ENCODE results near the gene TNS4. TPM values are rescaled to one million over a fixed set of nuclear protein-coding genes. Genes with fewer than 3 reads are reported as not detected.
A peak's percentile ranks its signal among the peaks of the same experiment; 100 is the strongest.

The TNS4 gene
- total RNA-seq, 4 donors from 2014 or later = 730 to 1,745 (median 1,078) TPM

- Histone ChIP-seq H3K4me3 (no peak overlapping the region), H3K36me3 (no peaks in the 10 kb centered on the region), H3K9me3 (no peaks in the 10 kb centered on the region), H3K27ac (no peak overlapping the region), H3K4me1 (peaks cover 18% of the 10 kb centered on the region), H3K27me3 (no peaks in the 10 kb centered on the region)
- no peak for TF ChIP-seq POLR2A (IDR thresholded peaks at IDR 0.05)
- TF ChIP-seq EP300 (IDR thresholded peaks at IDR 0.05) = no peak
- TF ChIP-seq POLR2AphosphoS5 (IDR thresholded peaks at IDR 0.05) = no peak
- WGBS = 79% methylated on average over 4 of the region's 5 CpGs
- DNase-seq (ENCODE audit: low spot score in 2 of 2) = peak in 1 of 2 donors; percentile 44
Measured at GRCh38 chr17:40437095-40437732, 64.2 kb downstream of the TNS4 start.

DNA sequence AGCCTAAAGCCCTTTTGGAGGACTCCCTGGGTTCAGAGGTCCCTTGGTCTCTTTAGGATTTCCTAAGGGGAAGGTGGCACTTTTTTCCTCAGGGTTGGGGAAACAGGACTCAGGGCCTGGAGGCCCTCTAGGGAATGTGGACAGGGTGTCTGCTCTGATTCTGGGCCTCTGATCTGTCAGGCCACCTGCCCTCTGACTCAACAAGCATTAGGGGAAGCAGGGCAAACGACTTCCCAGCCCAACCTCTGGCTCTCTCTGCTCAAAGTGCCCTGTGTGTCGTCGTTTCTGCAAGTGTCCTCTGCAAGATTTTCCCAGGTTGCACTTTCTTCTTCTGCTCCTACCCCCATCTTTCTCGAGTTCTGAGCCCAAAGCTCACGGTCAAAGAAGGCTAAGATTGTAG, 64.8 kb downstream of the TNS4 start:
- H3K9me3 ChIP-seq = no peaks in the 10 kb centered on the region
- WGBS = 68% methylated on average over 5 of the region's 5 CpGs
- H3K27me3 ChIP-seq = no peaks in the 10 kb centered on the region
- peak in 1 of 2 donors; percentile 31 for DNase-seq (ENCODE audit: low spot score in 2 of 2)
- peaks cover 15% of the 10 kb centered on the region for H3K4me1 ChIP-seq
- H3K27ac ChIP-seq = no peak overlapping the region
- no peaks in the 10 kb centered on the region for H3K36me3 ChIP-seq
- H3K4me3 ChIP-seq = no peak overlapping the region
- TF ChIP-seq EP300 (IDR thresholded peaks at IDR 0.05) = no peak

- peak in 1 of 2 donors; percentile 54 for DNase-seq (ENCODE audit: low spot score in 2 of 2)
- H3K27ac ChIP-seq = no peak overlapping the region
- WGBS = 74% methylated on average over 6 of the region's 6 CpGs
Measured at GRCh38 chr17:40433551-40434415, 67.6 kb downstream of the TNS4 start.

GRCh38 chr17:40432864-40433528, 68.4 kb downstream of the TNS4 start:
- peak; percentile 26 to 65 for DNase-seq (ENCODE audit: low spot score in 2 of 2)

More at GRCh38 chr17:40433551-40434415, 67.6 kb downstream of the TNS4 start:
- Histone ChIP-seq H3K4me1 (peaks cover 7% of the 10 kb centered on the region), H3K4me3 (no peak overlapping the region), H3K36me3 (no peaks in the 10 kb centered on the region), H3K9me3 (no peaks in the 10 kb centered on the region), H3K27me3 (no peaks in the 10 kb centered on the region)
- TF ChIP-seq POLR2AphosphoS5 (IDR thresholded peaks at IDR 0.05) (no peak), POLR2A (IDR thresholded peaks at IDR 0.05) (no peak), EP300 (IDR thresholded peaks at IDR 0.05) (no peak)
- TF ChIP-seq, protein P1, sequence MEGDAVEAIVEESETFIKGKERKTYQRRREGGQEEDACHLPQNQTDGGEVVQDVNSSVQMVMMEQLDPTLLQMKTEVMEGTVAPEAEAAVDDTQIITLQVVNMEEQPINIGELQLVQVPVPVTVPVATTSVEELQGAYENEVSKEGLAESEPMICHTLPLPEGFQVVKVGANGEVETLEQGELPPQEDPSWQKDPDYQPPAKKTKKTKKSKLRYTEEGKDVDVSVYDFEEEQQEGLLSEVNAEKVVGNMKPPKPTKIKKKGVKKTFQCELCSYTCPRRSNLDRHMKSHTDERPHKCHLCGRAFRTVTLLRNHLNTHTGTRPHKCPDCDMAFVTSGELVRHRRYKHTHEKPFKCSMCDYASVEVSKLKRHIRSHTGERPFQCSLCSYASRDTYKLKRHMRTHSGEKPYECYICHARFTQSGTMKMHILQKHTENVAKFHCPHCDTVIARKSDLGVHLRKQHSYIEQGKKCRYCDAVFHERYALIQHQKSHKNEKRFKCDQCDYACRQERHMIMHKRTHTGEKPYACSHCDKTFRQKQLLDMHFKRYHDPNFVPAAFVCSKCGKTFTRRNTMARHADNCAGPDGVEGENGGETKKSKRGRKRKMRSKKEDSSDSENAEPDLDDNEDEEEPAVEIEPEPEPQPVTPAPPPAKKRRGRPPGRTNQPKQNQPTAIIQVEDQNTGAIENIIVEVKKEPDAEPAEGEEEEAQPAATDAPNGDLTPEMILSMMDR (IDR thresholded peaks at IDR 0.05) = peak; percentile 7 to 69

DNA sequence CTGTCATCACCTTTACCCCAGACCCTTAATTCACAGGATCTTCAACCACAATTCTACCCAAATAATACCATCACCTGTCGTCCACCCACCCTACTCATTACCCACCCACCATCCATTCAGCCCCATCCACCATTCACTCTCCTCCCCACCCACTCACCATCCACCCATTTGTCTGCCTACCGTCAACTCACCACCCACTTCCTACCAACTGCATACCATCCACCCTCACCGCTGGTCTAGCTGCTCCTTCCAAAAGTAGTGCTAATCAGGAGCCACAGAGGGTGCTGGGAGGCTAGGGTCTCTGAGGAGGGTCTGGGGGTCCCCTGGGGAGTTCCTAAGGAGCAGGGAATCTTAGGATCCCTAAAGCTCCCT, 70.2 kb downstream of the TNS4 start:
- TF ChIP-seq EP300 (IDR thresholded peaks at IDR 0.05) = no peak
- H3K27ac ChIP-seq = no peak overlapping the region
- no peaks in the 10 kb centered on the region for H3K4me1 ChIP-seq
- 91% methylated on average over 3 of the region's 3 CpGs for WGBS
- DNase-seq (ENCODE audit: low spot score in 2 of 2) = peak; percentile 35 to 49
- no peaks in the 10 kb centered on the region for H3K36me3 ChIP-seq
- no peaks in the 10 kb centered on the region for H3K27me3 ChIP-seq
- no peaks in the 10 kb centered on the region for H3K9me3 ChIP-seq
- no peak overlapping the region for H3K4me3 ChIP-seq

More at GRCh38 chr17:40432864-40433528, 68.4 kb downstream of the TNS4 start:
- H3K4me1 ChIP-seq = peaks cover 7% of the 10 kb centered on the region
- no peaks in the 10 kb centered on the region for H3K9me3 ChIP-seq
- 39% methylated on average over 2 of the region's 2 CpGs for WGBS
- no peaks in the 10 kb centered on the region for H3K27me3 ChIP-seq
- TF ChIP-seq, protein P1 (IDR thresholded peaks at IDR 0.05) = no peak
- TF ChIP-seq POLR2A (IDR thresholded peaks at IDR 0.05) = no peak
- no peak for TF ChIP-seq EP300 (IDR thresholded peaks at IDR 0.05)
- no peak for TF ChIP-seq POLR2AphosphoS5 (IDR thresholded peaks at IDR 0.05)
- no peak overlapping the region for H3K27ac ChIP-seq
- no peaks in the 10 kb centered on the region for H3K36me3 ChIP-seq
- no peak overlapping the region for H3K4me3 ChIP-seq

DNA sequence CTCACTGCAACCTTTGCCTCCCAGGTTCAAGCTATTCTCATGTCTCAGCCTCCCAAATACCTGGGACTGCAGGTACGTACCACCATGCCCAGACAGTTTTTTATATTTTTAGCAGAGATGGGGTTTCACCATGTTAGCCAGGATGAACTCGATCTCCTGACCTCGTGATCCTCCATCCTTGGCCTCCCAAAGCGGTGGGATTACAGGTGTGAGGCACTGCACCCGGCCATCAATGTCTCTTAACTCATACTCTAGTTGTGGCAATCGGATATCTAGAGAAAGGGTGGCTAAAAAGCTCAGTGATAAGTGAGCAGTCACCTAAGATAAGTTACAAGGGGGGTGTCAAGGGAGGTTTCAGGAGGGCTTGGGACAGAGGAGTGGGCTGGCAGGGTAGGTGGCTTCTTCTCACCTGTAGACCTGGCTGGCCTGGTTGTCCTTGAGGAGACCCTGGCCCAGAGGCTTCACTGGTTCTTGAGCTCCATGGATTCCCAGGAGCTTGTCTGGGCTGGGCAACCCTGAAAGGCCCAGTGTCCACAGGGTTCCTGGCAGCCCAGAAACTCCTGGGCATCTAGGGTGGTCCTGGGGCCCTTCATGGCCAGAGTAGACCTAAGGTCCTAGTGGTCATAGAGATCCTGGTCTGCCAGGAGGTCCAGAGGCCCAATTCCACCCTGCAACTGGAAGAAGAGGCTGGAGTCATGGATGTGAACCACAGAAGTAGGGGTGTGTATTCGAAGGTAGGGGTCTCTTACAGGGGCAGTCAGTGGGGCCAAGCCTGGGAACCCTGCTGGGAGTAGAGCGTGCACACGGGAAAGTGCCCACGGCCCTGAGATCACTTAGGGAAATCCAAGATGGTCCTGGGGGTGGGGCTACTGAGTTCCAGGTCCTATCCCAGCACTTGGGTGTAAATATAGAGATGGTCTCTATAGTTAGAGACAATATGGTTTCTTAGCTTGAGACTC, 70.9 kb downstream of the TNS4 start:
- no peak overlapping the region for H3K27ac ChIP-seq
- peak; percentile 34 to 57 for DNase-seq (ENCODE audit: low spot score in 2 of 2)
- no peaks in the 10 kb centered on the region for H3K9me3 ChIP-seq
- H3K4me3 ChIP-seq = no peak overlapping the region
- TF ChIP-seq POLR2A (IDR thresholded peaks at IDR 0.05) = no peak
- TF ChIP-seq, protein P1 (IDR thresholded peaks at IDR 0.05) = no peak
- WGBS = 94% methylated on average over 10 of the region's 10 CpGs
- no peaks in the 10 kb centered on the region for H3K36me3 ChIP-seq
- no peaks in the 10 kb centered on the region for H3K4me1 ChIP-seq
- no peaks in the 10 kb centered on the region for H3K27me3 ChIP-seq

Data from suprapubic skin (tissue), 4 donors.